ENCODE measurements around the gene PRC1. TPM values are rescaled to one million over a fixed set of nuclear protein-coding genes. Genes with fewer than 3 reads are reported as not detected.
A peak's percentile ranks its signal among the peaks of the same experiment; 100 is the strongest.

PRC1 gene
- total RNA-seq, 4 donors from 2014 or later: 11.9 to 86.6 (median 22.8) TPM

DNA sequence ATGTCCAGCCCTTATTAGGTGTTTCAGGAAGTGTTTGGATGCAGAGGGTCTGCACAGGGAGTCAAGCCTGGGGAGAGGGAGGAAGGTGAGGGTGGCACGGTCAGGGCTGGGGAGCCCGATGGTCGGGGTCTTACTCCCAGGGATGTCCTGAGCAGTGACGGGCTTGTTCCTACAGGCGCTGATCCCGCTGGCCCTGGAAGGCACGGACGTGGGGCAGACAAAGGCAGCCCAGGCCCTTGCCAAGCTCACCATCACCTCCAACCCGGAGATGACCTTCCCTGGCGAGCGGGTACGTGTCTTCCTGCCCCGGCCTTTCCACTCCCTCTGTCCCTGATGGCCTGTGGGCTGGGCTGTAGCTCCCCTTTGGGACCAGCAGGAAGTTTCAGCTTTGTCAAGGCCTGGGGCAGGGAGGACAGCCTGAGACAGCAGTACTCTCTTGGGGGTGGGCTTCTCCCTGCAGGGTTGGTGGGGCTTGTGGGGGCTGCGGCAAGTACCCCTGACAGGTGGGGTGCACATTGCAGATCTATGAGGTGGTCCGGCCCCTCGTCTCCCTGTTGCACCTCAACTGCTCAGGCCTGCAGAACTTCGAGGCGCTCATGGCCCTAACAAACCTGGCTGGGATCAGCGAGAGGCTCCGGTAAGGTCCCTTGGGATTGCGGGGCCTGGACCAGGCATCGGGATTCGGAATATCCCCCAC is 44.2 kb downstream of the PRC1 start:
- H3K4me3 ChIP-seq: no peak overlapping the region
- DNase-seq: no peak
- TF ChIP-seq POLR2A (IDR thresholded peaks at IDR 0.05): no peak
- no peaks in the 10 kb centered on the region for H3K27me3 ChIP-seq
- H3K27ac ChIP-seq: peak overlapping the region in 1 of 4 donors; percentile 39
- peaks cover 0 to under 1% (median 0%) of the 10 kb centered on the region in 4 donors for H3K4me1 ChIP-seq
- H3K9me3 ChIP-seq: no peaks in the 10 kb centered on the region
- peaks cover 0 to 88% (median 0%) of the 10 kb centered on the region in 3 donors for H3K36me3 ChIP-seq

DNA sequence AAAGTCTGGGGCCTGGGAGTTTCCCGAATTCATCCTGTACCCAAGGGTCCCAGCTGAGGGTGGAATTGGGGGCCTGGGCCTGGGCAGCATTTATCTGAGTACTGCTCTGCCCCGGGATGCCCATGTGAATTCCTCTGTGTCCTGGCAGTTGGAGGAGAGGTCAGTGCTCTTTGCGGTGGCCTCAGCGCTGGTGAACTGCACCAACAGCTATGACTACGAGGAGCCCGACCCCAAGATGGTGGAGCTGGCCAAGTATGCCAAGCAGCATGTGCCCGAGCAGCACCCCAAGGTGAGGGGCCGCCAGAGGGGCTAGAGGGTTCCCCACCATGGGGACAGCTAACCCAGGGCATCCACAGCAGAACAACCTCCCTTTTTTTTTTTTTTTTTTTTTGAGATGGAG is 45.8 kb downstream of the PRC1 start:
- TF ChIP-seq POLR2A (IDR thresholded peaks at IDR 0.05): no peak
- TF ChIP-seq, protein P1, sequence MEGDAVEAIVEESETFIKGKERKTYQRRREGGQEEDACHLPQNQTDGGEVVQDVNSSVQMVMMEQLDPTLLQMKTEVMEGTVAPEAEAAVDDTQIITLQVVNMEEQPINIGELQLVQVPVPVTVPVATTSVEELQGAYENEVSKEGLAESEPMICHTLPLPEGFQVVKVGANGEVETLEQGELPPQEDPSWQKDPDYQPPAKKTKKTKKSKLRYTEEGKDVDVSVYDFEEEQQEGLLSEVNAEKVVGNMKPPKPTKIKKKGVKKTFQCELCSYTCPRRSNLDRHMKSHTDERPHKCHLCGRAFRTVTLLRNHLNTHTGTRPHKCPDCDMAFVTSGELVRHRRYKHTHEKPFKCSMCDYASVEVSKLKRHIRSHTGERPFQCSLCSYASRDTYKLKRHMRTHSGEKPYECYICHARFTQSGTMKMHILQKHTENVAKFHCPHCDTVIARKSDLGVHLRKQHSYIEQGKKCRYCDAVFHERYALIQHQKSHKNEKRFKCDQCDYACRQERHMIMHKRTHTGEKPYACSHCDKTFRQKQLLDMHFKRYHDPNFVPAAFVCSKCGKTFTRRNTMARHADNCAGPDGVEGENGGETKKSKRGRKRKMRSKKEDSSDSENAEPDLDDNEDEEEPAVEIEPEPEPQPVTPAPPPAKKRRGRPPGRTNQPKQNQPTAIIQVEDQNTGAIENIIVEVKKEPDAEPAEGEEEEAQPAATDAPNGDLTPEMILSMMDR (IDR thresholded peaks at IDR 0.05): no peak
- H3K27ac ChIP-seq: no peak overlapping the region
- H3K36me3 ChIP-seq: peaks cover 0 to 98% (median 0%) of the 10 kb centered on the region in 3 donors
- H3K4me3 ChIP-seq: no peak overlapping the region
- no peaks in the 10 kb centered on the region for H3K4me1 ChIP-seq
- no peak for DNase-seq
- no peaks in the 10 kb centered on the region for H3K27me3 ChIP-seq
- no peaks in the 10 kb centered on the region for H3K9me3 ChIP-seq

DNA sequence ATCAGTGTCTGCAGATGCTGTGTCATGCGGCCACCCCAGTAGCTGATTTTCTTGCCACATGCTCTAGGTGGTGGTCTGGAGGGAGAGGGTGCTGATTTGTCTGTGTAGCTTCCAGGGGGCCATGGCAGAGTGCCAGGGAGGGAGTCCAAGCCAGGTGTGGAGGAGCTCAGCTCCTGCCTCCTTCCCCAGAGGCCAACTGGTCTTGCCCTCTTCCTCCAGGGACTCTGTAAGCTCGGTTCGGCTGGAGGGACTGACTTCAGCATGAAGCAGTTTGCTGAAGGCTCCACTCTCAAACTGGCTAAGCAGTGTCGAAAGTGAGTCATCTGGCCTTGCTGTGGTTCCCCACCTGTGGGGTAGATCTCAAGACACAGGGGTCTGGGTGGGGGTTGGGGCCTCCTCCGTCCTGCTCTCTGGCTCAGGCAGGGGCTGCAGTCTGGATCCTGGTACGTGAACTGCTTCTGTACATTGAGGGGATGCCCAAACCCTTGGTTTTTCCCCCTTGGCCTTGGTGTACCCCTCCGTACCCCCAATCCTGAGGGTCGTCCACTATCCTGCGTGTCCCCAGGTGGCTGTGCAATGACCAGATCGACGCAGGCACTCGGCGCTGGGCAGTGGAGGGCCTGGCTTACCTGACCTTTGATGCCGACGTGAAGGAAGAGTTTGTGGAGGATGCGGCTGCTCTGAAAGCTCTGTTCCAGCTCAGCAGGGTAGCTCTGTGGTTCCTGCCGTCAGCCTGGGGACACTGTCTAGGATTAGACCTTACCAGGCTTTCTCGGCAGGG is 46.6 kb downstream of the PRC1 start:
- no peaks in the 10 kb centered on the region for H3K9me3 ChIP-seq
- DNase-seq: no peak
- H3K4me1 ChIP-seq: no peaks in the 10 kb centered on the region
- TF ChIP-seq, protein P1 (IDR thresholded peaks at IDR 0.05): no peak
- TF ChIP-seq POLR2A (IDR thresholded peaks at IDR 0.05): no peak
- H3K36me3 ChIP-seq: peaks cover 0 to 98% (median 0%) of the 10 kb centered on the region in 3 donors
- no peak overlapping the region for H3K27ac ChIP-seq
- no peak overlapping the region for H3K4me3 ChIP-seq
- no peaks in the 10 kb centered on the region for H3K27me3 ChIP-seq

DNA sequence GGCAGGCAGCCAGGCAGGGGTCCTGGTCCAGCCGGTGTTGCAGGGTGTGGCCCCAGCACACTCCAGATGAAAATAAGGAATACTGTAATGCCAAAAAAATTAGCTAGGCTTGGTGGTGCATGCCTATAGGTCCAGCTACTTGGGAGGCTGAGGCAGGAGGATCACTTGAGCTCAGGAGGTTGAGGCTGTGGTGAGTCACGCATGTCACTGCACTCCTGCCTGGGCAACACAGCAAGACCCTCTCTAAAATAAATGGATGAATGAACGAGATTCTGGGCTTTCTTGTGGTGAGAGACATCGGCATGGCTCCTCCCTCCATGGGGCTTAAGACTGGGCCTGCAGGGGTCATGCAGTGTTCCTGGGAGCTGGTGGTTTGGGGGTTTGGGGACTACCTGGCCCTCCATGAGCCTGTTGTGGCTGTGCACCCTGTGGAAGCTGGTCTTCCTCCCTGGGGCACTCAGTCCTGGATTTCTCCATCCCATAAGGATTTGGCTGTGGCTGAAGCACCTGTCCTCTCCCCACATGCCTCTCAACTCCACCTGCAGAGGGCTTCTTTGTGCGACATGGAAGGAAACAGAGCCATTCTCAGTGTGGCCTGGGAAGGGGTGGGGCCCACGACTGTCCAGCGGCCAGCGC is 47.3 kb downstream of the PRC1 start:
- H3K9me3 ChIP-seq: no peaks in the 10 kb centered on the region
- H3K27me3 ChIP-seq: no peaks in the 10 kb centered on the region
- DNase-seq: no peak
- no peak overlapping the region for H3K4me3 ChIP-seq
- peaks cover 0 to 98% (median 0%) of the 10 kb centered on the region in 3 donors for H3K36me3 ChIP-seq
- no peaks in the 10 kb centered on the region for H3K4me1 ChIP-seq
- TF ChIP-seq, protein P1 (IDR thresholded peaks at IDR 0.05): no peak
- TF ChIP-seq POLR2A (IDR thresholded peaks at IDR 0.05): no peak
- H3K27ac ChIP-seq: no peak overlapping the region

DNA sequence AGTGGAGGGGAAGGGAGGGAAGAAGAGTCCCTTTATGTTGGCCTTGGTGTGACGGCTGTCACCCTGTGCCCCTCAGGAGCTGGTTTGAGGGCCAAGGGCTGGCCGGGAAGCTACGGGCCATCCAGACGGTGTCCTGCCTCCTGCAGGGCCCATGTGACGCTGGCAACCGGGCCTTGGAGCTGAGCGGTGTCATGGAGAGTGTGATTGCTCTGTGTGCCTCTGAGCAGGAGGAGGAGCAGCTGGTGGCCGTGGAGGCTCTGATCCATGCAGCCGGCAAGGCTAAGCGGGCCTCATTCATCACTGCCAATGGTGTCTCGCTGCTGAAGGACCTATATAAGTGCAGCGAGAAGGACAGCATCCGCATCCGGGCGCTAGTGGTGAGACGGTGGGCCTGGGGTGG is 47.8 kb downstream of the PRC1 start:
- H3K4me3 ChIP-seq: no peak overlapping the region
- no peak overlapping the region for H3K27ac ChIP-seq
- peaks cover 0 to 97% (median 0%) of the 10 kb centered on the region in 3 donors for H3K36me3 ChIP-seq
- H3K27me3 ChIP-seq: no peaks in the 10 kb centered on the region
- H3K9me3 ChIP-seq: no peaks in the 10 kb centered on the region
- TF ChIP-seq, protein P1 (IDR thresholded peaks at IDR 0.05): no peak
- no peak for TF ChIP-seq POLR2A (IDR thresholded peaks at IDR 0.05)
- no peaks in the 10 kb centered on the region for H3K4me1 ChIP-seq
- no peak for DNase-seq

DNA sequence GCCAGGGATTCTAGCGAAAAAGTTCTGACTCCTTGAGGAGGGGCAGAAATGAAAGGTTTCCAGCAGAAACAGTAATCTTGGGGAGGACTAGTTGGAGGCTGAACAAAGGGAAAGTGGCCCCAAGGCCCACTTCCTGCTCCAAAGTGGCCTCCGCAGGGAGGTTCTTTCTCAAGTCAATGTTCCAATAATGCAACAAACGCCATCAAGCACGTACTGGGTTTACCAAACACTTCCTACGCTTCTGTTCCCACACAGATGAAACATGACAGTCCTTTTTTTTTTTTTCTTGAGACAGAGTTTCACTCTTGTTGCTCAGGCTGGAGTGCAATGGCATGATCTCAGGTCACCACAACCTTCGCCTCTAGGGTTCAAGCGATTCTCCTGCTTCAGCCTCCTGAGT is 49.2 kb downstream of the PRC1 start:
- TF ChIP-seq, protein P1 (IDR thresholded peaks at IDR 0.05): no peak
- no peak for TF ChIP-seq POLR2A (IDR thresholded peaks at IDR 0.05)
- Histone ChIP-seq H3K27me3 (no peaks in the 10 kb centered on the region), H3K9me3 (no peaks in the 10 kb centered on the region), H3K36me3 (peaks cover 0 to 97% (median 0%) of the 10 kb centered on the region in 3 donors), H3K4me3 (no peak overlapping the region), H3K4me1 (no peaks in the 10 kb centered on the region), H3K27ac (no peak overlapping the region)
- DNase-seq: no peak

All from Peyer's patch (tissue), 4 donors.